ENCODE measurements around the gene NUP93. TPM values are rescaled to one million over a fixed set of nuclear protein-coding genes. Genes with fewer than 3 reads are reported as not detected.
A peak's percentile ranks its signal among the peaks of the same experiment; 100 is the strongest.

Gene NUP93
- polyA plus RNA-seq, 4 donors: 14.1 to 32.1 (median 22.3) TPM

GRCh38 chr16:56742030-56742984, 12.4 kb downstream of the NUP93 start:
- H3K27ac ChIP-seq (ENCODE audit: low read depth in 1 of 3, low read length in 2 of 3): peak overlapping the region in 2 of 3 donors; percentile 3 to 68
- H3K9me3 ChIP-seq (ENCODE audit: control insufficient read depth in 2 of 2, insufficient read depth in 1 of 2, low read depth in 1 of 2, low read length in 1 of 2): no peaks in the 10 kb centered on the region
- H3K4me1 ChIP-seq (ENCODE audit: control insufficient read depth in 3 of 3, insufficient read depth in 2 of 3, low read depth in 1 of 3, low read length in 2 of 3): peaks cover 0 to 7% (median 0%) of the 10 kb centered on the region in 3 donors
- DNase-seq (peak; percentile 24 to 38), FAIRE-seq (no peak)
- 21 to 55% (median 42%) methylated on average over 5 of the region's 5 CpGs for WGBS, 3 donors
- H3K36me3 ChIP-seq (ENCODE audit: control insufficient read depth in 3 of 3, insufficient read depth in 2 of 3, low read depth in 1 of 3, low read length in 3 of 3): no peaks in the 10 kb centered on the region
- no peak overlapping the region for H3K4me3 ChIP-seq (ENCODE audit: low read depth in 1 of 3, low read length in 3 of 3)
- H3K27me3 ChIP-seq (ENCODE audit: control insufficient read depth in 3 of 3, insufficient read depth in 3 of 3, low read length in 3 of 3): no peaks in the 10 kb centered on the region

DNA sequence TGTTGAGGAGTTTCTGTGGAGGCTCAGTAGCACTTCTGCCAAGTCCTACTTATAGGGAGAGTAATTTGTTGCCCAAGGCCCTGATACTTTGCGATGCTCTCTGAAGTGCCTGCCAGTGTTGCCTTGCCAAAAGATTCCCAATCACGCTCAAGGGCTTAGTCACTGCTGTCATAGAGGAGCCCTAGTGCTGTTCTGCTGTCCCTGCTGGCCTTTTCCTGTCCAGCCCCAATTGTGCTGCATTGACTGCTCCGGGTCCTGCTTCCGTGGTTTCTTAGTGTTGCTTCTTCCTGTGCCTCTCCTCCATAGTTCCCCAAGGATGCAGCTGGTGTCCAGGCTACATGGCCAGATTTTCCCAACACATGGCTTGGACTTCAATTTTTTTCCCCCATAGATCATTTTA, 13.9 kb downstream of the NUP93 start:
- FAIRE-seq (no peak), DNase-seq (no peak)
- H3K9me3 ChIP-seq (ENCODE audit: control insufficient read depth in 2 of 2, insufficient read depth in 1 of 2, low read depth in 1 of 2, low read length in 1 of 2): no peaks in the 10 kb centered on the region
- peaks cover 0 to 7% (median 0%) of the 10 kb centered on the region in 3 donors for H3K36me3 ChIP-seq (ENCODE audit: control insufficient read depth in 3 of 3, insufficient read depth in 2 of 3, low read depth in 1 of 3, low read length in 3 of 3)
- H3K27me3 ChIP-seq (ENCODE audit: control insufficient read depth in 3 of 3, insufficient read depth in 3 of 3, low read length in 3 of 3): no peaks in the 10 kb centered on the region
- peak overlapping the region in 1 of 3 donors; percentile 39 for H3K27ac ChIP-seq (ENCODE audit: low read depth in 1 of 3, low read length in 2 of 3)
- H3K4me3 ChIP-seq (ENCODE audit: low read depth in 1 of 3, low read length in 3 of 3): no peak overlapping the region
- WGBS, 3 donors: 70 to 93% (median 86%) methylated on average over 4 of the region's 4 CpGs
- H3K4me1 ChIP-seq (ENCODE audit: control insufficient read depth in 3 of 3, insufficient read depth in 2 of 3, low read depth in 1 of 3, low read length in 2 of 3): peaks cover 0 to 7% (median 0%) of the 10 kb centered on the region in 3 donors

- DNase-seq: peak in 1 of 2 donors; percentile 11
- Histone ChIP-seq H3K4me3 (ENCODE audit: low read depth in 1 of 3, low read length in 3 of 3) (no peak overlapping the region), H3K27ac (ENCODE audit: low read depth in 1 of 3, low read length in 2 of 3) (no peak overlapping the region), H3K36me3 (ENCODE audit: control insufficient read depth in 3 of 3, insufficient read depth in 2 of 3, low read depth in 1 of 3, low read length in 3 of 3) (peaks cover 0 to 11% (median 2%) of the 10 kb centered on the region in 3 donors), H3K27me3 (ENCODE audit: control insufficient read depth in 3 of 3, insufficient read depth in 3 of 3, low read length in 3 of 3) (no peaks in the 10 kb centered on the region), H3K9me3 (ENCODE audit: control insufficient read depth in 2 of 2, insufficient read depth in 1 of 2, low read depth in 1 of 2, low read length in 1 of 2) (no peaks in the 10 kb centered on the region), H3K4me1 (ENCODE audit: control insufficient read depth in 3 of 3, insufficient read depth in 2 of 3, low read depth in 1 of 3, low read length in 2 of 3) (peaks cover 0 to 7% (median 0%) of the 10 kb centered on the region in 3 donors)
- FAIRE-seq: no peak
- 81 to 87% (median 83%) methylated on average over 5 of the region's 5 CpGs for WGBS, 3 donors
Observed at GRCh38 chr16:56744996-56745640, 15.2 kb downstream of the NUP93 start.

- FAIRE-seq: no peak
- no peak for DNase-seq
- Histone ChIP-seq H3K4me3 (ENCODE audit: low read depth in 1 of 3, low read length in 3 of 3) (no peak overlapping the region), H3K27ac (ENCODE audit: low read depth in 1 of 3, low read length in 2 of 3) (no peak overlapping the region), H3K4me1 (ENCODE audit: control insufficient read depth in 3 of 3, insufficient read depth in 2 of 3, low read depth in 1 of 3, low read length in 2 of 3) (peaks cover 0 to 7% (median 0%) of the 10 kb centered on the region in 3 donors), H3K27me3 (ENCODE audit: control insufficient read depth in 3 of 3, insufficient read depth in 3 of 3, low read length in 3 of 3) (no peaks in the 10 kb centered on the region), H3K9me3 (ENCODE audit: control insufficient read depth in 2 of 2, insufficient read depth in 1 of 2, low read depth in 1 of 2, low read length in 1 of 2) (no peaks in the 10 kb centered on the region), H3K36me3 (ENCODE audit: control insufficient read depth in 3 of 3, insufficient read depth in 2 of 3, low read depth in 1 of 3, low read length in 3 of 3) (peaks cover 0 to 14% (median 4%) of the 10 kb centered on the region in 3 donors)
- 65 to 85% (median 67%) methylated on average over 1 of the region's 1 CpG for WGBS, 3 donors
Observed at GRCh38 chr16:56747486-56748045, 17.6 kb downstream of the NUP93 start.

DNA sequence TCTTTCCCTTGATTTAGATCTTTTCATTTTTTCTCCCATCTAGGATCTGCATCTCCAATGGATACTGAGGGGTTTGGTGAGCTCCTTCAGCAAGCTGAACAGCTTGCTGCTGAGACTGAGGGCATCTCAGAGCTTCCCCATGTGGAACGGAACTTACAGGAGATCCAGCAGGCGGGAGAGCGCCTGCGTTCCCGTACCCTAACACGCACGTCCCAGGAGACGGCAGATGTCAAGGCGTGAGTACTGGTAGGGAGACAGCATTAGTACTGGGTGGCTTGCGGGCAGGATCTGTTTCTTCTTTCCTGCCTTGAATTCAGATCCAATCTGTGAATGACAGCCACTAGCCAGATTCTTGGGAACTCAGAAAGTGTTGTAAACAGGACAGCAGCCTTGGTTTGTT, 18.3 kb downstream of the NUP93 start:
- Histone ChIP-seq H3K9me3 (ENCODE audit: control insufficient read depth in 2 of 2, insufficient read depth in 1 of 2, low read depth in 1 of 2, low read length in 1 of 2) (no peaks in the 10 kb centered on the region), H3K4me1 (ENCODE audit: control insufficient read depth in 3 of 3, insufficient read depth in 2 of 3, low read depth in 1 of 3, low read length in 2 of 3) (peaks cover 0 to 7% (median 0%) of the 10 kb centered on the region in 3 donors), H3K4me3 (ENCODE audit: low read depth in 1 of 3, low read length in 3 of 3) (no peak overlapping the region), H3K27ac (ENCODE audit: low read depth in 1 of 3, low read length in 2 of 3) (peak overlapping the region in 1 of 3 donors; percentile 68), H3K27me3 (ENCODE audit: control insufficient read depth in 3 of 3, insufficient read depth in 3 of 3, low read length in 3 of 3) (no peaks in the 10 kb centered on the region), H3K36me3 (ENCODE audit: control insufficient read depth in 3 of 3, insufficient read depth in 2 of 3, low read depth in 1 of 3, low read length in 3 of 3) (peaks cover 0 to 14% (median 4%) of the 10 kb centered on the region in 3 donors)
- DNase-seq (no peak), FAIRE-seq (no peak)
- WGBS, 3 donors: 86 to 92% (median 91%) methylated on average over 10 of the region's 10 CpGs

GRCh38 chr16:56748826-56749225, 18.9 kb downstream of the NUP93 start:
- Histone ChIP-seq H3K36me3 (ENCODE audit: control insufficient read depth in 3 of 3, insufficient read depth in 2 of 3, low read depth in 1 of 3, low read length in 3 of 3) (peaks cover 0 to 14% (median 4%) of the 10 kb centered on the region in 3 donors), H3K4me3 (ENCODE audit: low read depth in 1 of 3, low read length in 3 of 3) (no peak overlapping the region), H3K9me3 (ENCODE audit: control insufficient read depth in 2 of 2, insufficient read depth in 1 of 2, low read depth in 1 of 2, low read length in 1 of 2) (no peaks in the 10 kb centered on the region), H3K27me3 (ENCODE audit: control insufficient read depth in 3 of 3, insufficient read depth in 3 of 3, low read length in 3 of 3) (no peaks in the 10 kb centered on the region), H3K4me1 (ENCODE audit: control insufficient read depth in 3 of 3, insufficient read depth in 2 of 3, low read depth in 1 of 3, low read length in 2 of 3) (peaks cover 0 to 7% (median 0%) of the 10 kb centered on the region in 3 donors), H3K27ac (ENCODE audit: low read depth in 1 of 3, low read length in 2 of 3) (no peak overlapping the region)
- FAIRE-seq (no peak), DNase-seq (no peak)
- 84 to 87% (median 87%) methylated on average over 3 of the region's 3 CpGs for WGBS, 3 donors

DNA sequence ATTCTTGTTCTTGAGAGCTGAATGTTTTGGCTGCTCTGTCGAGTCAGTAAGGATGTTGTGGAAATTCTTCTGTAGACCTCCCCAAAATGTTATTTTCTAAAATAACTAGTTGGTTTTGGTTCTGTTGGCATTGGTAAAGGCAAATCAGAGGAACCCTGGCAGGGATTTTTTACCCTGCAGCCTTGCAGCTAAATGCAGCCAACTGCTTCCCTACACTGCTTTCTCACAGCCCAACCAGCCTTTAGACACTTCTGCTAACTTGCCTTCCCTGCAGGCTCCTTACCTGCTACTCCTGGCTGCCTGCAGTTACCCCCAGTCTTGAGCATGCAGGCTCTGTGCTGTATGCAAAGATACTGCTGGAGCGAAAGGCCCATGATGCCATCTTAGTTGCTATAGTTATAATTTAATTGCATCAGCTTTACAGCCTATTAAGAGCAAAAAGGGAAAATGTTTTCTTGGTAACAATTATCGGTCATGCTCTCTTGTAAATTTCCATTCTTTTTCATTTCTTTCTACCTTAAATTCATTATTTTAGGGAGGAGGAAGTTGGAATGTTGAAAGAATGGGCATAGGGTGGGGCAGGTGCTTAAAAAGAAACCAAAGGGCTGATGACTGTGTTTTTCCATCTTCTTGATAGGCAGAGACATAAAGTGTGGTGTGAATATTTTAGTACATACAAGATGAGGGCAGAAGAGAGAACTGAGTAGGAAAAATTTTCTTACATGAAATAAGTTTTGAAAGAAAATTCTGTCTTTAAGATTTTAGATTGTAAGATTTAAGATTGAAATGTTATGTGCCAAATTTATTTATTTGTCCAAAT, 20.0 kb downstream of the NUP93 start:
- FAIRE-seq (no peak), DNase-seq (no peak)
- no peak overlapping the region for H3K27ac ChIP-seq (ENCODE audit: low read depth in 1 of 3, low read length in 2 of 3)
- H3K36me3 ChIP-seq (ENCODE audit: control insufficient read depth in 3 of 3, insufficient read depth in 2 of 3, low read depth in 1 of 3, low read length in 3 of 3): peaks cover 0 to 14% (median 4%) of the 10 kb centered on the region in 3 donors
- H3K4me3 ChIP-seq (ENCODE audit: low read depth in 1 of 3, low read length in 3 of 3): no peak overlapping the region
- peaks cover 0 to 8% of the 10 kb centered on the region in 2 donors for H3K9me3 ChIP-seq (ENCODE audit: control insufficient read depth in 2 of 2, insufficient read depth in 1 of 2, low read depth in 1 of 2, low read length in 1 of 2)
- no peaks in the 10 kb centered on the region for H3K27me3 ChIP-seq (ENCODE audit: control insufficient read depth in 3 of 3, insufficient read depth in 3 of 3, low read length in 3 of 3)
- 80 to 93% (median 90%) methylated on average over 3 of the region's 3 CpGs for WGBS, 3 donors
- peaks cover 0 to 5% (median 0%) of the 10 kb centered on the region in 3 donors for H3K4me1 ChIP-seq (ENCODE audit: control insufficient read depth in 3 of 3, insufficient read depth in 2 of 3, low read depth in 1 of 3, low read length in 2 of 3)
